ENCODE results near the gene TNNT2.

DNA sequence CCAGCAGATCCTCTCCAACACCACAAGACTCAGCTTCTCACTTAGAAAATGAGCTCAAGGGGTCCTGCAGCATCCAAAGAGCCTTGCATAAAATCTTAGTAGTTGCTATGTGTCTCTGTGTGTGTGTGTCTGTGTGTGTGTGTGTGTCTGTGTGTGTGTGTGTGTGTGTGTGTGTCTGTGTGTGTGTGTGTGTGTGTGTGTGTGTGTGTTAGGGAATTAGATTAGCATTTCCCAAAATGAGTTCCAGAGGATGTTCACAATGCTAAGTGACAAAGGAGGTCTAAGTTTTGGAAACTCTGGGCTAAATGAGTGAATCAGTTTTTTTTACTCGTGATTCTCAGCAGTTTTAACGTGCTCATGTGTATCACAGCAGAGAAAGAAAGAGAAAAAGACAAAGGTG is 30.5 kb downstream of the TNNT2 start:
- TF ChIP-seq, protein P1, sequence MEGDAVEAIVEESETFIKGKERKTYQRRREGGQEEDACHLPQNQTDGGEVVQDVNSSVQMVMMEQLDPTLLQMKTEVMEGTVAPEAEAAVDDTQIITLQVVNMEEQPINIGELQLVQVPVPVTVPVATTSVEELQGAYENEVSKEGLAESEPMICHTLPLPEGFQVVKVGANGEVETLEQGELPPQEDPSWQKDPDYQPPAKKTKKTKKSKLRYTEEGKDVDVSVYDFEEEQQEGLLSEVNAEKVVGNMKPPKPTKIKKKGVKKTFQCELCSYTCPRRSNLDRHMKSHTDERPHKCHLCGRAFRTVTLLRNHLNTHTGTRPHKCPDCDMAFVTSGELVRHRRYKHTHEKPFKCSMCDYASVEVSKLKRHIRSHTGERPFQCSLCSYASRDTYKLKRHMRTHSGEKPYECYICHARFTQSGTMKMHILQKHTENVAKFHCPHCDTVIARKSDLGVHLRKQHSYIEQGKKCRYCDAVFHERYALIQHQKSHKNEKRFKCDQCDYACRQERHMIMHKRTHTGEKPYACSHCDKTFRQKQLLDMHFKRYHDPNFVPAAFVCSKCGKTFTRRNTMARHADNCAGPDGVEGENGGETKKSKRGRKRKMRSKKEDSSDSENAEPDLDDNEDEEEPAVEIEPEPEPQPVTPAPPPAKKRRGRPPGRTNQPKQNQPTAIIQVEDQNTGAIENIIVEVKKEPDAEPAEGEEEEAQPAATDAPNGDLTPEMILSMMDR (IDR thresholded peaks at IDR 0.05), result no peak
- TF ChIP-seq EZH2 (IDR thresholded peaks at IDR 0.05) (no peak), EZH2phosphoT487 (IDR thresholded peaks at IDR 0.05) (no peak)

Measured in neural progenitor cell (in vitro differentiated cells).